IMR-90 (cell line): ENCODE data around the gene IL19. TPM values are rescaled to one million over a fixed set of nuclear protein-coding genes. Genes with fewer than 3 reads are reported as not detected.
A peak's percentile ranks its signal among the peaks of the same experiment; 100 is the strongest.

ENCODE experiments used
- ATAC-seq: fragments of 200-7000 bp; cut with Tn5 transposase; 2 replicates; pipeline ENCODE4 v1.9.1; 2020; ENCODE audit warnings: low read depth, mild to moderate bottlenecking, moderate library complexity
- BruUV-seq: library from RNA; stranded (reverse); fragments of 400-500 nt; replicated peaks from 2 replicates; lab custom pipeline; 2021; lab: Mats Ljungman, UMichigan
- CTCF ChIA-PET: fragments of 300-600 bp; formaldehyde crosslinking; extraction: SDS; loops from one replicate; lab custom pipeline; 2021; ENCODE audit warnings: antibody characterized with exemption; lab: Yijun Ruan, JAX
- POLR2A ChIA-PET: fragments of 300-600 bp; sonication (Branson Sonifier 250); formaldehyde crosslinking; loops from one replicate; lab custom pipeline; 2022; ENCODE audit warnings: antibody characterized with exemption; ENCODE audit not compliant: unreplicated experiment; lab: Charles Lee
- DNase-seq: peaks from one replicate; pipeline ENCODE4 v3.0.0; 2013
- H2AFZ ChIP-seq: replicated peaks from 2 replicates; pipeline ENCODE3; 2013; ENCODE audit warnings: low read length, mild to moderate bottlenecking; ENCODE audit not compliant: poor library complexity
- H2AK5ac ChIP-seq: 2 replicates; pipeline ENCODE4 v1.6.1; 2013; ENCODE audit warnings: low read depth, low read length, inconsistent platforms
- H2AK9ac ChIP-seq: replicated peaks from 2 replicates; pipeline ENCODE3; 2013; ENCODE audit warnings: mild to moderate bottlenecking, low read depth, low read length, moderate library complexity; ENCODE audit not compliant: poor library complexity
- H2BK120ac ChIP-seq: 2 replicates; pipeline ENCODE4 v1.6.1; 2013; ENCODE audit warnings: low read depth, low read length, inconsistent platforms
- H2BK15ac ChIP-seq: 3 replicates; pipeline ENCODE4 v1.6.1; 2013; ENCODE audit warnings: low read depth, low read length, inconsistent platforms
- H2BK20ac ChIP-seq: 2 replicates; pipeline ENCODE4 v1.6.1; 2013; ENCODE audit warnings: low read depth, mild to moderate bottlenecking, inconsistent platforms, low read length, moderate library complexity
- H2BK5ac ChIP-seq: 2 replicates; pipeline ENCODE4 v1.6.1; 2013; ENCODE audit warnings: mild to moderate bottlenecking, low read depth, low read length, inconsistent platforms; ENCODE audit not compliant: poor library complexity, severe bottlenecking
- H3K14ac ChIP-seq: replicated peaks from 2 replicates; pipeline ENCODE4 v1.6.1; 2013; ENCODE audit warnings: low read depth, low read length, inconsistent platforms
- H3K18ac ChIP-seq: 2 replicates; pipeline ENCODE4 v1.6.1; 2013; ENCODE audit warnings: low read depth, low read length, control low read depth
- H3K23ac ChIP-seq: 2 replicates; pipeline ENCODE4 v1.6.1; 2013; ENCODE audit warnings: low read depth, low read length, inconsistent platforms
- H3K27ac ChIP-seq: 2 replicates; pipeline ENCODE4 v1.5.1; 2013; ENCODE audit warnings: mild to moderate bottlenecking, control low read depth, low read length; ENCODE audit not compliant: insufficient read depth
- H3K27me3 ChIP-seq: 2 replicates; pipeline ENCODE4 v1.6.1; 2013; ENCODE audit warnings: low read length; ENCODE audit not compliant: control insufficient read depth, insufficient read depth
- H3K36me3 ChIP-seq: 2 replicates; pipeline ENCODE4 v1.6.1; 2013; ENCODE audit warnings: low read length, mixed read lengths; ENCODE audit not compliant: control insufficient read depth, insufficient read depth
- H3K4ac ChIP-seq: 2 replicates; pipeline ENCODE4 v1.6.1; 2013; ENCODE audit warnings: low read depth, low read length, inconsistent platforms
- H3K4me1 ChIP-seq: 2 replicates; pipeline ENCODE4 v1.6.1; 2013; ENCODE audit warnings: low read length, mixed read lengths; ENCODE audit not compliant: control insufficient read depth, insufficient read depth
- H3K4me2 ChIP-seq: 2 replicates; pipeline ENCODE4 v1.6.1; 2013; ENCODE audit warnings: low read depth, mild to moderate bottlenecking, control low read depth, low read length, moderate library complexity
- H3K4me3 ChIP-seq: 2 replicates; pipeline ENCODE4 v1.5.1; 2013; ENCODE audit warnings: low read depth, mild to moderate bottlenecking, control low read depth, low read length, moderate library complexity; ENCODE audit not compliant: insufficient read depth
- H3K56ac ChIP-seq: 2 replicates; pipeline ENCODE4 v1.6.1; 2013; ENCODE audit warnings: low read length, inconsistent platforms; ENCODE audit not compliant: insufficient read depth; ENCODE audit errors: extremely low read depth
- H3K79me1 ChIP-seq, 2 experiments: 2 replicates each; pipeline ENCODE4 v1.6.1; 2013; ENCODE audit warnings: low read length in 2 of 2, inconsistent platforms in 1 of 2, low read depth in 1 of 2
- H3K9ac ChIP-seq: 2 replicates; pipeline ENCODE4 v1.6.1; 2013; ENCODE audit warnings: low read depth, low read length, control low read depth
- H3K9me1 ChIP-seq: 2 replicates; pipeline ENCODE4 v1.6.1; 2013; ENCODE audit warnings: low read length, inconsistent platforms; ENCODE audit not compliant: insufficient read depth
- H3K9me3 ChIP-seq: 2 replicates; pipeline ENCODE4 v1.6.1; 2013; ENCODE audit warnings: low read length; ENCODE audit not compliant: control insufficient read depth, insufficient read depth
- H4K20me1 ChIP-seq: 2 replicates; pipeline ENCODE4 v1.6.1; 2013; ENCODE audit warnings: low read length, inconsistent platforms; ENCODE audit not compliant: insufficient read depth
- H4K5ac ChIP-seq: 2 replicates; pipeline ENCODE4 v1.6.1; 2013; ENCODE audit warnings: mild to moderate bottlenecking, low read depth, low read length, control low read depth
- H4K8ac ChIP-seq, 2 experiments: 2 replicates each; pipeline ENCODE4 v1.6.1; 2013; ENCODE audit warnings: low read depth in 2 of 2, low read length in 2 of 2, control low read depth in 1 of 2, inconsistent platforms in 1 of 2
- H4K91ac ChIP-seq: 2 replicates; pipeline ENCODE4 v1.6.1; 2013; ENCODE audit warnings: low read depth, low read length, inconsistent platforms; ENCODE audit not compliant: insufficient read depth
- BHLHE40 ChIP-seq: fragments of 150-350 bp; IDR thresholded peaks from 2 replicates; pipeline ENCODE4 v1.6.1; 2016; ENCODE audit warnings: mild to moderate bottlenecking, low read depth, low read length
- CHD1 ChIP-seq: IDR thresholded peaks from 2 replicates; pipeline ENCODE4 v1.6.1; 2012; ENCODE audit warnings: low read depth, low read length, improper control_type of control experiment
- CTCF ChIP-seq: conservative IDR thresholded peaks from 2 replicates; pipeline ENCODE4 v1.5.1; 2012; ENCODE audit warnings: mild to moderate bottlenecking, low read depth, low read length, improper control_type of control experiment
- ELK1 ChIP-seq: fragments of 150-350 bp; IDR thresholded peaks from 2 replicates; pipeline ENCODE4 v1.6.1; 2016; ENCODE audit warnings: low read depth, mild to moderate bottlenecking, low read length, moderate library complexity, borderline replicate concordance
- MAFK ChIP-seq: IDR thresholded peaks from 2 replicates; pipeline ENCODE4 v1.6.1; 2012; ENCODE audit warnings: low read depth, low read length, improper control_type of control experiment
- MAZ ChIP-seq: IDR thresholded peaks from 2 replicates; pipeline ENCODE4 v1.6.1; 2012; ENCODE audit warnings: low read depth, mild to moderate bottlenecking, low read length, improper control_type of control experiment, moderate library complexity, borderline replicate concordance
- MXI1 ChIP-seq: IDR thresholded peaks from 2 replicates; pipeline ENCODE4 v1.6.1; 2012; ENCODE audit warnings: low read depth, mild to moderate bottlenecking, low read length, moderate library complexity, borderline replicate concordance
- POLR2A ChIP-seq: IDR thresholded peaks from 2 replicates; pipeline ENCODE4 v1.6.1; 2012; ENCODE audit warnings: mild to moderate bottlenecking, low read depth, low read length
- RAD21 ChIP-seq: IDR thresholded peaks from 2 replicates; pipeline ENCODE4 v1.6.1; 2012; ENCODE audit warnings: low read length, improper control_type of control experiment
- RCOR1 ChIP-seq: IDR thresholded peaks from 2 replicates; pipeline ENCODE4 v1.6.1; 2012; ENCODE audit warnings: mild to moderate bottlenecking, low read length, improper control_type of control experiment; ENCODE audit not compliant: insufficient replicate concordance
- RFX5 ChIP-seq: IDR thresholded peaks from 2 replicates; pipeline ENCODE4 v1.8.0; 2012; ENCODE audit warnings: low read depth, mild to moderate bottlenecking, low read length, moderate library complexity
- SMC3 ChIP-seq: fragments of 150-350 bp; IDR thresholded peaks from 2 replicates; pipeline ENCODE4 v1.6.1; 2016; ENCODE audit warnings: low read depth, mild to moderate bottlenecking, antibody characterized with exemption, low read length, moderate library complexity
- WGBS, 2 experiments: methylation state at CpG; one replicate each; pipeline versions ENCODE4 v1.1.5 to v1.1.7; 2013; ENCODE audit warnings: missing lambda C conversion rate in 2 of 2; ENCODE audit not compliant: insufficient read length in 1 of 2; ENCODE audit errors: extremely low coverage in 2 of 2; 5-methylcytosine and 5-hydroxymethylcytosine counted together
- dilution Hi-C: fragments of 300-500 bp; cut with HindIII; formaldehyde crosslinking; loops from one replicate; pipeline ENCODE4 v1.14.3; 2018; ENCODE audit warnings: low sequenced_read_pairs; ENCODE audit not compliant: unreplicated experiment
- in situ Hi-C: fragments of 300-500 bp; cut with MboI; formaldehyde crosslinking; loops from 3 replicates; pipeline ENCODE4 v1.14.3; 2019; ENCODE audit warnings: low sequenced_read_pairs, inconsistent platforms, mixed read lengths
- intact Hi-C: fragments of 100-400 bp; cut with micrococcal nuclease; formaldehyde crosslinking; loops from 2 replicates; pipeline ENCODE4 v1.10.0; 2022
- polyA plus RNA-seq, 3 experiments: library from polyadenylated mRNA; depleted of rRNA; stranded (reverse); fragments of >200 nt; gene quantifications; 2 replicates each; pipeline ENCODE4 v1.2.3, GENCODE V29; 2012; ENCODE audit warnings: low replicate concordance in 1 of 3
- total RNA-seq: library from RNA; depleted of rRNA; stranded (reverse); fragments of >200 nt; gene quantifications from 2 replicates; pipeline ENCODE4 v1.2.3, GENCODE V29; 2012

The IL19 gene
- total and polyA plus RNA-seq, 2 of the 4 experiments (the other 2 are of a cell fraction) = not detected

- no peaks in the 10 kb centered on the region for H3K36me3 ChIP-seq
- no peaks in the 10 kb centered on the region for H4K20me1 ChIP-seq
- intact Hi-C loops (no loop called here), dilution Hi-C loops (no loop called here), in situ Hi-C loops (no loop called here)
- H3K4me1 ChIP-seq = peaks cover 5% of the 10 kb centered on the region
- peak overlapping the region; percentile 6; the same call in 1 of the 2 replicates for H2BK20ac ChIP-seq
- H2BK15ac ChIP-seq = peak overlapping the region; percentile 19; the same call in 1 of the 3 replicates
- ATAC-seq (no peak), DNase-seq (no peak)
- POLR2A ChIA-PET = no interaction called here
- H3K4me2 ChIP-seq = no peak overlapping the region
- 0 out of 2 replicates have a peak overlapping the region, but pooled peaks have one; percentile 4 for H3K14ac ChIP-seq
- no TSS peak for BruUV-seq
- H2AK9ac ChIP-seq = no peak overlapping the region
- H3K56ac ChIP-seq = no peak overlapping the region
- H3K4me3 ChIP-seq = no peak overlapping the region
- WGBS, 2 experiments = 0% methylated on average over 2 of the region's 7 CpGs; no CpG with 5 or more reads in 1 of the 2 experiments
- no peak overlapping the region for H4K8ac ChIP-seq
- H4K91ac ChIP-seq = peak overlapping the region; percentile 5; the same call in 1 of the 2 replicates
- H3K9me3 ChIP-seq = no peaks in the 10 kb centered on the region
- CTCF ChIA-PET = no interaction called here
- TF ChIP-seq ELK1 (no peak), MAZ (no peak), POLR2A (no peak), RAD21 (no peak), SMC3 (no peak), RFX5 (no peak), RCOR1 (no peak), CTCF (no peak), MXI1 (no peak), BHLHE40 (no peak), CHD1 (no peak), MAFK (no peak)
- peak overlapping the region; percentile 29 for H2AK5ac ChIP-seq
- peaks cover 17% of the 10 kb centered on the region; the same call in 1 of the 2 replicates for H3K9me1 ChIP-seq
- no peak overlapping the region for H3K23ac ChIP-seq
- H4K5ac ChIP-seq = no peak overlapping the region
- no peak overlapping the region for H3K18ac ChIP-seq
- peak overlapping the region; percentile 35 for H2AFZ ChIP-seq
- no peak overlapping the region for H3K27ac ChIP-seq
- H2BK120ac ChIP-seq = peak overlapping the region; percentile 20; the same call in 1 of the 2 replicates
- H3K79me1 ChIP-seq = no peaks in the 10 kb centered on the region
- H3K9ac ChIP-seq = no peak overlapping the region
- H2BK5ac ChIP-seq = no peak overlapping the region
- peak overlapping the region; percentile 11; the same call in 1 of the 2 replicates for H3K4ac ChIP-seq
- H3K27me3 ChIP-seq = no peaks in the 10 kb centered on the region
Observed at GRCh38 chr1:206793620-206794019, 23.0 kb downstream of the IL19 start.
